Fibroblast of pulmonary artery (primary cell): ENCODE results near the gene ZMAT3.
"Not testable (repeated sequence)": the region's sequence is repeated elsewhere in the genome, so short reads cannot be mapped to it uniquely, and the experiment has no call there.

Experiments
- DNase-seq: peaks from one replicate; pipeline ENCODE4 v3.0.0-alpha.2; 2010; ENCODE audit warnings: low read depth
- H3K4me3 ChIP-seq: replicated peaks from 2 replicates; pipeline ENCODE4 v1.5.1; 2011; ENCODE audit warnings: low read depth, mild to moderate bottlenecking, control low read depth, low read length, moderate library complexity
- TF ChIP-seq, protein P1 (sequence below): IDR thresholded peaks from 2 replicates; pipeline ENCODE4 v1.5.1; 2011; ENCODE audit warnings: mild to moderate bottlenecking, control low read depth, low read length, inconsistent platforms; ENCODE audit errors: missing control alignments

ZMAT3 gene

DNA sequence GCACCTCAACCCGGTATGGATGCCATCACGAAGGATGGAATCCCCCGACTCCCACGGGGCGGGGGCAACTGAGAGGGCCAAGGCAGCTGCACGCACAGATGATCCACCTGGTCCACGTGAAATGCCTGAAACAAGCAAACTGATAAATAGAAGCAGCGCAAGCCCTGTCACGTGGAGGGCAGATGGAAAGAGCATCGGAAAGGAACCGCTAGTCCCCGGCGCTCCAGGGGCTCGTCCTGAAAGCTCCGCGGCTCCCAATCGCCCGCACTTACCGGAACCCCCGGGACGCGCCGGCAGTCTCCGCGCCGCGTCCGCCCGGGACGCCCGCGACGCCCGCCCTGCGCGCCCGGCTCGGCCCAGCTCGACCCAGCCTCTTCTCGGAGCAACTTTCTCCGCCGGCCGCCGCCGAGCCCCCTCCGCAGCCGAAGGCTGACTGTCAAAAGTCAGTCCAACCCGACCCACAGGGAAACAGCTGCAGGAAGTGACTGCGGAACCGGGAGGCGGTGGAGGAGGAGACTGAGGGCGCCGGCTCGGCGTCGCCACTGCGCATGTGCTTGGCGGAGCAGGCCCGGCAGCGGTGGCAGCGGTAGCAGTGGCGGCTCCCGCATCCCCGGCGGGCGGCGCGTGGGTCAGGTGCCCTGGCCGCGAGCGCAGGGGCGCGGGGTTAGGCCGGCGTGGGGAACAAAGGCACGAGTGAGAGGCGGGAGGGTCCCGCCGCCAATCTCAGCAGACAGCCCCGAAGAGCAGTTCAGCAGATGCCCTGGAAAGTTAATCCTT is at the start of gene ZMAT3:
ZMAT3 (minus strand) TSS at position 487 of the 777 bp plus-strand sequence. CDS start 4,057 bp downstream, outside the sequence.
- H3K4me3 ChIP-seq: peak within 1 kb of the TSS; percentile 96
- peak; percentile 87 for DNase-seq
- TF ChIP-seq, protein P1, sequence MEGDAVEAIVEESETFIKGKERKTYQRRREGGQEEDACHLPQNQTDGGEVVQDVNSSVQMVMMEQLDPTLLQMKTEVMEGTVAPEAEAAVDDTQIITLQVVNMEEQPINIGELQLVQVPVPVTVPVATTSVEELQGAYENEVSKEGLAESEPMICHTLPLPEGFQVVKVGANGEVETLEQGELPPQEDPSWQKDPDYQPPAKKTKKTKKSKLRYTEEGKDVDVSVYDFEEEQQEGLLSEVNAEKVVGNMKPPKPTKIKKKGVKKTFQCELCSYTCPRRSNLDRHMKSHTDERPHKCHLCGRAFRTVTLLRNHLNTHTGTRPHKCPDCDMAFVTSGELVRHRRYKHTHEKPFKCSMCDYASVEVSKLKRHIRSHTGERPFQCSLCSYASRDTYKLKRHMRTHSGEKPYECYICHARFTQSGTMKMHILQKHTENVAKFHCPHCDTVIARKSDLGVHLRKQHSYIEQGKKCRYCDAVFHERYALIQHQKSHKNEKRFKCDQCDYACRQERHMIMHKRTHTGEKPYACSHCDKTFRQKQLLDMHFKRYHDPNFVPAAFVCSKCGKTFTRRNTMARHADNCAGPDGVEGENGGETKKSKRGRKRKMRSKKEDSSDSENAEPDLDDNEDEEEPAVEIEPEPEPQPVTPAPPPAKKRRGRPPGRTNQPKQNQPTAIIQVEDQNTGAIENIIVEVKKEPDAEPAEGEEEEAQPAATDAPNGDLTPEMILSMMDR: no peak

GRCh38 chr3:179116816-179117215 is 45.2 kb upstream of the ZMAT3 start:
- TF ChIP-seq, protein P1: no peak
- DNase-seq: no peak

GRCh38 chr3:179115444-179115843 is 43.8 kb upstream of the ZMAT3 start:
- not testable (repeated sequence) for H3K4me3 ChIP-seq, DNase-seq

More at GRCh38 chr3:179116816-179117215, 45.2 kb upstream of the ZMAT3 start:
- H3K4me3 ChIP-seq: no peak overlapping the region

- DNase-seq: peak; percentile 30
- H3K4me3 ChIP-seq: no peak overlapping the region
- TF ChIP-seq, protein P1: no peak
These were observed 42.3 kb upstream of the ZMAT3 start for GRCh38 chr3:179113903-179114302.

GRCh38 chr3:179108086-179108485 is 36.5 kb upstream of the ZMAT3 start:
- TF ChIP-seq, protein P1: no peak
- no peak overlapping the region for H3K4me3 ChIP-seq
- peak; percentile 75 for DNase-seq

- TF ChIP-seq, protein P1: no peak
- no peak for DNase-seq
- H3K4me3 ChIP-seq: no peak overlapping the region
These were observed 36.0 kb upstream of the ZMAT3 start for GRCh38 chr3:179107617-179108016.

DNA sequence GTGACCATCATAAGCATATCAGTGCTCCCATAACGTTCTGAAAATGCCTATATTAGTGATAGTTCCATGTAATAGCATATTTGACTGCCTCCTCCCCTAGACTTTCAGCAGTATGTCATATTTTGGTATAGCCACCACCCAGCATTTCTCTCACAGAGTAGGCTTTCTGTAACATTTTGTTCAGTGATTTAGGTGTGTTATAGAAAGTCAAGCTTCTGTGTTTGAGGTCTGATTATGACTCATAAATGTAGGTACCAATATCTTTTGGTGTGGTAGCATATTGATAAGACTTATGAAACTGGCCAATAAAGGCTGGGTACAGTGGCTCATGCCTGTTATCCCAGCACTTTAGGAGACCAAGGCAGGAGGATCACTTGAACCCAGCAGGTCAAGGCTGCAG is 34.3 kb upstream of the ZMAT3 start:
- no peak for DNase-seq
- no peak overlapping the region for H3K4me3 ChIP-seq
- TF ChIP-seq, protein P1: no peak
